ENCODE results near the gene PCDHB4. TPM values are rescaled to one million over a fixed set of nuclear protein-coding genes. Genes with fewer than 3 reads are reported as not detected.

The PCDHB4 gene
- total and polyA plus RNA-seq, 2 of the 4 experiments (the other 2 are of a cell fraction): 0.03 TPM; not detected in 1

DNA sequence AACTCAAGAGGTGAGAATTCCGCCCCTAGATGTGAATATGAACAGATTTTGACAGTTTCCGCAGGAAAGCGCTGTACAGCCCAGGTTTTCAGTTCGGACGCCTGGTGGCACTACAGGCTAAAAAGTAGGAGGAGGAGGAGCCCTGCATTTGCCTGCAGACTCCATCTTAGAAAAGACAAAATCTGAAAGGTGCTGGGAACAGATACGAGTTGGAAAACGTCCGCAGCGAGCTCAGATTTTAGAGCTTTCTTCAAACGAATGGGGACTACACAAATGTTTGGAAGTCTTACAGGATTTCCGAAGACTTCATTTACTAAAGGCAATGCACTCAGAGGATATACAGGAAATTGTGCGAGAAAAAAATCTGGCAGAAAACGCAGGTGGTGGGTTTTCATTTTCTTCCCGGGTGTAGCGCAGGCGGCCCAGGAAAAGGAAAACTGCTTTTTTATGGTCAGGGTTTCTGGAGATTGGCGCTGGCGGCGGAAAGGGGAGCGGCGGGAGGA lies 37.1 kb upstream of the PCDHB4 start:
- Histone ChIP-seq H3K9ac (ENCODE audit: low read depth, low read length) (no peak overlapping the region), H3K14ac (replicated peaks; ENCODE audit: low read depth, low read length) (no peak overlapping the region), H3K9me3 (ENCODE audit: control insufficient read depth, insufficient read depth, low read length) (0 out of 2 replicates have a peak, but pooled peaks cover 2% of the 10 kb centered on the region), H4K8ac (ENCODE audit: low read depth in 2 of 2, low read length in 2 of 2) (no peak overlapping the region), H2BK5ac (ENCODE audit: low read depth, low read length, poor library complexity, severe bottlenecking) (no peak overlapping the region), H2BK20ac (ENCODE audit: low read depth, low read length) (no peak overlapping the region), H3K23ac (ENCODE audit: low read depth, low read length) (no peak overlapping the region), H2AFZ (replicated peaks; ENCODE audit: low read length, poor library complexity) (no peak overlapping the region), H3K27me3 (ENCODE audit: control insufficient read depth, insufficient read depth, low read length) (no peaks in the 10 kb centered on the region), H3K27ac (ENCODE audit: insufficient read depth, low read length) (no peak overlapping the region), H2BK120ac (ENCODE audit: low read depth, low read length) (no peak overlapping the region), H3K18ac (ENCODE audit: low read depth, low read length) (no peak overlapping the region), H4K5ac (ENCODE audit: low read depth, low read length) (no peak overlapping the region), H3K36me3 (ENCODE audit: control insufficient read depth, insufficient read depth, low read length) (no peaks in the 10 kb centered on the region), H3K4me3 (ENCODE audit: insufficient read depth, low read depth, low read length) (peak overlapping the region; percentile 48), H3K56ac (ENCODE audit: extremely low read depth, insufficient read depth, low read length) (no peak overlapping the region), H2AK9ac (replicated peaks; ENCODE audit: low read depth, low read length, poor library complexity) (no peak overlapping the region), H3K4me1 (ENCODE audit: control insufficient read depth, insufficient read depth, low read length) (no peaks in the 10 kb centered on the region), H3K4ac (ENCODE audit: low read depth, low read length) (no peak overlapping the region), H3K4me2 (ENCODE audit: low read depth, low read length) (peak overlapping the region; percentile 46; the same call in 1 of the 2 replicates), H3K9me1 (ENCODE audit: insufficient read depth, low read length) (no peaks in the 10 kb centered on the region), H4K91ac (ENCODE audit: insufficient read depth, low read depth, low read length) (no peak overlapping the region), H2AK5ac (ENCODE audit: low read depth, low read length) (no peak overlapping the region), H2BK15ac (ENCODE audit: low read depth, low read length) (no peak overlapping the region), H3K79me1 (ENCODE audit: low read depth in 1 of 2, low read length in 2 of 2) (no peaks in the 10 kb centered on the region), H4K20me1 (ENCODE audit: insufficient read depth, low read length) (no peaks in the 10 kb centered on the region)
- no TSS peak for BruUV-seq (replicated peaks)
- POLR2A ChIA-PET (ENCODE audit: unreplicated experiment): no interaction called here
- TF ChIP-seq, protein P1, sequence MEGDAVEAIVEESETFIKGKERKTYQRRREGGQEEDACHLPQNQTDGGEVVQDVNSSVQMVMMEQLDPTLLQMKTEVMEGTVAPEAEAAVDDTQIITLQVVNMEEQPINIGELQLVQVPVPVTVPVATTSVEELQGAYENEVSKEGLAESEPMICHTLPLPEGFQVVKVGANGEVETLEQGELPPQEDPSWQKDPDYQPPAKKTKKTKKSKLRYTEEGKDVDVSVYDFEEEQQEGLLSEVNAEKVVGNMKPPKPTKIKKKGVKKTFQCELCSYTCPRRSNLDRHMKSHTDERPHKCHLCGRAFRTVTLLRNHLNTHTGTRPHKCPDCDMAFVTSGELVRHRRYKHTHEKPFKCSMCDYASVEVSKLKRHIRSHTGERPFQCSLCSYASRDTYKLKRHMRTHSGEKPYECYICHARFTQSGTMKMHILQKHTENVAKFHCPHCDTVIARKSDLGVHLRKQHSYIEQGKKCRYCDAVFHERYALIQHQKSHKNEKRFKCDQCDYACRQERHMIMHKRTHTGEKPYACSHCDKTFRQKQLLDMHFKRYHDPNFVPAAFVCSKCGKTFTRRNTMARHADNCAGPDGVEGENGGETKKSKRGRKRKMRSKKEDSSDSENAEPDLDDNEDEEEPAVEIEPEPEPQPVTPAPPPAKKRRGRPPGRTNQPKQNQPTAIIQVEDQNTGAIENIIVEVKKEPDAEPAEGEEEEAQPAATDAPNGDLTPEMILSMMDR (conservative IDR thresholded peaks at IDR 0.05; ENCODE audit: low read depth, low read length): peak; percentile 31
- no peak for TF ChIP-seq CEBPB (IDR thresholded peaks at IDR 0.05; ENCODE audit: low read depth, low read length)
- WGBS, 2 experiments (ENCODE audit: extremely low coverage in 2 of 2, insufficient read length in 1 of 2): 15% methylated on average over 5 of the region's 21 CpGs; no CpG with 5 or more reads in 1 of the 2 experiments
- CTCF ChIA-PET: interaction anchor here (0.7 to 1.0 kb wide), 2 partner anchors 10 to 38 kb away, joined by 3 to 4 read pairs; partner anchors contain the start of gene PCDHB2
- DNase-seq: peak; percentile 9
- intact Hi-C loops (cut with micrococcal nuclease): no loop called here
- in situ Hi-C loops (cut with MboI; ENCODE audit: low sequenced_read_pairs): no loop called here
- ATAC-seq (ENCODE audit: low read depth): peak; percentile 60
- dilution Hi-C loops (cut with HindIII; ENCODE audit: low sequenced_read_pairs, unreplicated experiment): no loop called here
